T47D (cell line): ENCODE results near the gene BOD1L1.
A peak's percentile ranks its signal among the peaks of the same experiment; 100 is the strongest.

Experiments used
- DNase-seq, 2 experiments: peaks; one replicate each; pipeline versions ENCODE4 v3.0.0 to v3.0.0-alpha.2; 2011 to 2012; ENCODE audit warnings: low read depth in 1 of 2, low spot score in 1 of 2
- JUND ChIP-seq: IDR thresholded peaks from 2 replicates; pipeline ENCODE4 v1.6.1; 2012; ENCODE audit warnings: low read depth
- in situ Hi-C: cut with HindIII; loops from 2 replicates; pipeline ENCODE4 v1.10.0; 2016; ENCODE audit warnings: low sequenced_read_pairs, low pct_unique_long_range_greater_than_20kb

Gene BOD1L1

GRCh38 chr4:13627606-13628311 lies at the start of gene BOD1L1:
TSS of gene BOD1L1 (minus strand) at chr4:13627725. CDS start at chr4:13627587, 138 bp downstream.
- in situ Hi-C loops = no loop called here
- TF ChIP-seq JUND = no peak
- DNase-seq = peak; percentile 90 to 91

GRCh38 chr4:13674971-13675370 lies 47.4 kb upstream of the BOD1L1 start:
- in situ Hi-C loops = no loop called here
- DNase-seq = no peak
- TF ChIP-seq JUND = no peak

- DNase-seq = no peak
- no peak for TF ChIP-seq JUND
- in situ Hi-C loops = no loop called here
Measured at GRCh38 chr4:13673167-13673566, 45.6 kb upstream of the BOD1L1 start.

GRCh38 chr4:13670456-13671160 lies 43.1 kb upstream of the BOD1L1 start:
- TF ChIP-seq JUND = no peak
- DNase-seq = no peak
- in situ Hi-C loops = no loop called here

GRCh38 chr4:13665701-13666660 lies 38.5 kb upstream of the BOD1L1 start:
- no peak for TF ChIP-seq JUND
- in situ Hi-C loops = no loop called here

GRCh38 chr4:13659341-13660070 lies 32.0 kb upstream of the BOD1L1 start:
- in situ Hi-C loops = no loop called here
- TF ChIP-seq JUND = no peak
- no peak for DNase-seq

More at GRCh38 chr4:13665701-13666660, 38.5 kb upstream of the BOD1L1 start:
- no peak for DNase-seq

GRCh38 chr4:13656569-13657405 lies 29.3 kb upstream of the BOD1L1 start:
- in situ Hi-C loops = no loop called here
- no peak for TF ChIP-seq JUND
- peak; percentile 8 to 57 for DNase-seq

- in situ Hi-C loops = no loop called here
- peak; percentile 7 to 58 for DNase-seq
- no peak for TF ChIP-seq JUND
Measured at GRCh38 chr4:13654162-13654797, 26.8 kb upstream of the BOD1L1 start.

- in situ Hi-C loops = no loop called here
- no peak for DNase-seq
- no peak for TF ChIP-seq JUND
Measured at GRCh38 chr4:13653766-13654161, 26.2 kb upstream of the BOD1L1 start.

- DNase-seq = no peak
- in situ Hi-C loops = no loop called here
Measured at GRCh38 chr4:13647031-13647430, 19.5 kb upstream of the BOD1L1 start.

GRCh38 chr4:13645075-13645474 lies 17.6 kb upstream of the BOD1L1 start:
- TF ChIP-seq JUND = no peak
- in situ Hi-C loops = no loop called here
- DNase-seq = no peak

More at GRCh38 chr4:13647031-13647430, 19.5 kb upstream of the BOD1L1 start:
- no peak for TF ChIP-seq JUND
